PC-9 (cell line): ENCODE results near the gene KCNC3. TPM values are rescaled to one million over a fixed set of nuclear protein-coding genes. Genes with fewer than 3 reads are reported as not detected.
A peak's percentile ranks its signal among the peaks of the same experiment; 100 is the strongest.

ENCODE experiments used
- BruUV-seq: library from RNA; stranded (reverse); fragments of 400-500 nt; replicated peaks from 2 replicates; lab custom pipeline; 2021; lab: Mats Ljungman, UMichigan
- CTCF ChIA-PET: fragments of 300-600 bp; sonication (Branson Sonifier 250); formaldehyde crosslinking; loops from one replicate; lab custom pipeline; 2022; ENCODE audit warnings: antibody characterized with exemption; lab: Charles Lee
- POLR2A ChIA-PET: fragments of 300-600 bp; sonication (Branson Sonifier 250); formaldehyde crosslinking; loops from one replicate; lab custom pipeline; 2022; ENCODE audit warnings: antibody characterized with exemption; ENCODE audit not compliant: unreplicated experiment; lab: Charles Lee
- DNase-seq, 2 experiments: peaks; one replicate each; pipeline versions ENCODE4 v3.0.0 to v3.0.0-alpha.2; 2015 to 2022; ENCODE audit warnings: mixed read lengths in 1 of 2
- H2AFZ ChIP-seq: fragments of 200-600 bp; sonication (generic); 2 replicates; pipeline ENCODE4 v1.8.1; 2017; ENCODE audit warnings: antibody characterized with exemption
- H3F3A ChIP-seq: fragments of 200-600 bp; sonication (generic); 2 replicates; pipeline ENCODE4 v1.8.1; 2017; ENCODE audit warnings: antibody characterized with exemption, mild to moderate bottlenecking, low read depth; ENCODE audit not compliant: insufficient read depth
- H3K27ac ChIP-seq: fragments of 200-600 bp; sonication (generic); 2 replicates; pipeline ENCODE4 v1.6.1; 2016; ENCODE audit warnings: mixed run types
- H3K27me3 ChIP-seq: fragments of 200-600 bp; sonication (generic); 2 replicates; pipeline ENCODE4 v1.6.1; 2016; ENCODE audit warnings: low read depth, mixed run types; ENCODE audit not compliant: insufficient read depth
- H3K36me3 ChIP-seq: fragments of 200-600 bp; sonication (generic); 2 replicates; pipeline ENCODE4 v1.6.1; 2016; ENCODE audit warnings: low read depth, mixed run types
- H3K4me1 ChIP-seq: fragments of 200-600 bp; sonication (generic); replicated peaks from 2 replicates; pipeline ENCODE4 v1.6.1; 2016; ENCODE audit warnings: mixed run types; ENCODE audit not compliant: insufficient read depth
- H3K4me2 ChIP-seq: fragments of 200-600 bp; sonication (generic); 2 replicates; pipeline ENCODE4 v1.6.1; 2017; ENCODE audit warnings: mixed run types
- H3K4me3 ChIP-seq: fragments of 200-600 bp; sonication (generic); 2 replicates; pipeline ENCODE4 v1.6.1; 2016; ENCODE audit warnings: mixed run types
- H3K79me2 ChIP-seq: fragments of 200-600 bp; sonication (generic); 2 replicates; pipeline ENCODE4 v1.6.1; 2017; ENCODE audit warnings: low read depth, mixed run types
- H3K9me2 ChIP-seq: fragments of 200-600 bp; sonication (generic); 2 replicates; pipeline ENCODE4 v1.8.1; 2017; ENCODE audit warnings: mild to moderate bottlenecking; ENCODE audit not compliant: insufficient read depth
- H3K9me3 ChIP-seq: fragments of 200-600 bp; sonication (generic); 2 replicates; pipeline ENCODE4 v1.8.1; 2016; ENCODE audit warnings: low read depth; ENCODE audit not compliant: insufficient read depth
- H4K20me1 ChIP-seq: fragments of 200-600 bp; sonication (generic); 2 replicates; pipeline ENCODE4 v1.8.1; 2017; ENCODE audit not compliant: insufficient read depth
- EZH2 ChIP-seq: fragments of 200-600 bp; sonication (generic); IDR thresholded peaks from 2 replicates; pipeline ENCODE4 v1.8.0; 2017; ENCODE audit warnings: antibody characterized with exemption, low read depth
- intact Hi-C: fragments of 100-400 bp; cut with micrococcal nuclease; formaldehyde crosslinking; loops from one replicate; pipeline ENCODE4 v1.10.0; 2022; ENCODE audit not compliant: unreplicated experiment
- total RNA-seq: library from RNA; stranded (reverse); gene quantifications from 2 replicates; pipeline ENCODE4 v1.2.3, GENCODE V29; 2021
- TF ChIP-seq, protein P1 (sequence below): fragments of 200-600 bp; sonication (generic); conservative IDR thresholded peaks from 2 replicates; pipeline ENCODE4 v1.6.1; 2017; ENCODE audit warnings: mixed run types, antibody characterized with exemption, mild to moderate bottlenecking, moderate library complexity

KCNC3 gene
- total RNA-seq, 1 experiment from 2014 or later, result 9.0 TPM

DNA sequence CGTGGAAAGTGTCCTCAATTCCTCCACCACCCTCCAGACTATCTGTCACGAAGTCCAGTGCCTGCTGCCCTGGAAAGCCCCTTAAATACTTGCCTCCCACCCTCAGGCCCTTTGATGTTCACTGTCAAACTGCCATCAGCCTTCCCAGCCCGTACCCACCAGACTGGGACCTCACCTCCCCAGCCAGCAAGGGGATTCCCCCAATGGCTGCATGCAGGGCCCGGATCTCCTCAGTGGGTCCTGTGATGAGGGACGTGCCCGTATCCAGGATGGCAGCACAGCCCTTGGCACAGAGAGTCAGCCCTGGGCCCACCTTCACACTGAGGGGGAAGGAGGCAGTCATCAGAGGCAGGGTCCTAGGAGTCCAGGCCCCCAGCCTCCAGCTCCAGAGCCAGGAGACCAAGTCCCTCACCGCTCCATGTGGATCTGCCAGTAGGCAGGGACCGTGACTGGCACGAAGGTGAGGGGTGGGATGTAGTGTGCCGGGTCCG, 30.2 kb upstream of the KCNC3 start:
- intact Hi-C loops, result no loop called here
- TF ChIP-seq EZH2, result no peak
- TF ChIP-seq, protein P1, sequence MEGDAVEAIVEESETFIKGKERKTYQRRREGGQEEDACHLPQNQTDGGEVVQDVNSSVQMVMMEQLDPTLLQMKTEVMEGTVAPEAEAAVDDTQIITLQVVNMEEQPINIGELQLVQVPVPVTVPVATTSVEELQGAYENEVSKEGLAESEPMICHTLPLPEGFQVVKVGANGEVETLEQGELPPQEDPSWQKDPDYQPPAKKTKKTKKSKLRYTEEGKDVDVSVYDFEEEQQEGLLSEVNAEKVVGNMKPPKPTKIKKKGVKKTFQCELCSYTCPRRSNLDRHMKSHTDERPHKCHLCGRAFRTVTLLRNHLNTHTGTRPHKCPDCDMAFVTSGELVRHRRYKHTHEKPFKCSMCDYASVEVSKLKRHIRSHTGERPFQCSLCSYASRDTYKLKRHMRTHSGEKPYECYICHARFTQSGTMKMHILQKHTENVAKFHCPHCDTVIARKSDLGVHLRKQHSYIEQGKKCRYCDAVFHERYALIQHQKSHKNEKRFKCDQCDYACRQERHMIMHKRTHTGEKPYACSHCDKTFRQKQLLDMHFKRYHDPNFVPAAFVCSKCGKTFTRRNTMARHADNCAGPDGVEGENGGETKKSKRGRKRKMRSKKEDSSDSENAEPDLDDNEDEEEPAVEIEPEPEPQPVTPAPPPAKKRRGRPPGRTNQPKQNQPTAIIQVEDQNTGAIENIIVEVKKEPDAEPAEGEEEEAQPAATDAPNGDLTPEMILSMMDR, result no peak
- Histone ChIP-seq H4K20me1 (no peaks in the 10 kb centered on the region), H3K27ac (no peak overlapping the region), H2AFZ (no peak overlapping the region), H3K9me2 (no peaks in the 10 kb centered on the region), H3K4me3 (no peak overlapping the region), H3F3A (peaks cover 4% of the 10 kb centered on the region; the same call in 1 of the 2 replicates), H3K36me3 (no peaks in the 10 kb centered on the region), H3K79me2 (no peaks in the 10 kb centered on the region), H3K4me2 (no peak overlapping the region), H3K9me3 (no peaks in the 10 kb centered on the region), H3K4me1 (no peaks in the 10 kb centered on the region), H3K27me3 (peaks cover 3% of the 10 kb centered on the region; the same call in 1 of the 2 replicates)
- BruUV-seq, result no TSS peak
- ChIA-PET CTCF (no interaction called here), POLR2A (no interaction called here)
- no peak for DNase-seq

DNA sequence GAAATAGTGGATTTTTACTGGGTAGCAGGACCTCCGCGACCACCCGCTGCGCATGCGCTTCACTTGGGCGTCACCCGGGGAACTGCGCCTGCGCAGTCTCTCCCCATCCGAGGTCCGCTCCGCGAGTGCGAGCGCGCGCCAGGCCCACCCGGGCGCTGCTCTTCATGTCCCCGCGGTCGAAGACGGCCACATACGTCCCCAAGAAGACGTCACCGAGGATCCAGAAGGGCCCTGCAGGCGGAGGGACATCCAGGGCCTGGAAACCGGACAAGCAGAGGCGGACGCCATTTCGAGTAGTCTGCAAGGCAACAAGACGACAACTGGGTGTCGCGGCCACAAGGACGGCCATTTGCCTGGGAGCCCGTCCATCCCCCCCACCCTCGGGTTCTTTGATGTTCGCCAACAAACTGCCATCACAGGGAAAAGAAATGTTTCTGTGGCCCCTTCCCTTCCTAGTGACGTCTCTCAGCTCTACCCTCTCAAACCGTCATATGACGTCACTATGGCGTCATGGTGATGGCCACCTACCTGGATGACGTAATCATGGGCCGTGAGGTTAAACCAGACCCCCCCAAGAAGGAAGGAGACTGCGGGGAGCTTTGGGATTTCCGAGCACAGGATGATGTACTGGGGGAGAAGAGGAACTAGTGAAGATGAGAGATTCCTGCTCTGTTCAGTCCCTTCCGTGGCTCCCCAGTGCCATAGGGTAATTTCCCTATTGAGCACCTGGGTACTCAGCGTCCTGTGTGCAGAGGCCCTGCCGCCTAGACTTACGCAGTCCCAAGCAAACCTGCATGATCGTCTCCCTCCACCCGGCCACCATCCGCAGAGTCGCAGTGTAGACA, 29.5 kb upstream of the KCNC3 start:
- Histone ChIP-seq H3K9me2 (no peaks in the 10 kb centered on the region), H3K4me1 (no peaks in the 10 kb centered on the region), H3K27ac (no peak overlapping the region), H3K9me3 (no peaks in the 10 kb centered on the region), H3K27me3 (peaks cover 3% of the 10 kb centered on the region; the same call in 1 of the 2 replicates), H3K4me3 (no peak overlapping the region), H3K4me2 (no peak overlapping the region), H4K20me1 (no peaks in the 10 kb centered on the region), H3K36me3 (no peaks in the 10 kb centered on the region), H3F3A (peaks cover 4% of the 10 kb centered on the region; the same call in 1 of the 2 replicates), H2AFZ (no peak overlapping the region), H3K79me2 (no peaks in the 10 kb centered on the region)
- CTCF ChIA-PET, result no interaction called here
- TF ChIP-seq EZH2, result no peak
- TF ChIP-seq, protein P1, result no peak
- BruUV-seq, result no TSS peak
- intact Hi-C loops, result no loop called here
- POLR2A ChIA-PET, result no interaction called here
- no peak for DNase-seq

DNA sequence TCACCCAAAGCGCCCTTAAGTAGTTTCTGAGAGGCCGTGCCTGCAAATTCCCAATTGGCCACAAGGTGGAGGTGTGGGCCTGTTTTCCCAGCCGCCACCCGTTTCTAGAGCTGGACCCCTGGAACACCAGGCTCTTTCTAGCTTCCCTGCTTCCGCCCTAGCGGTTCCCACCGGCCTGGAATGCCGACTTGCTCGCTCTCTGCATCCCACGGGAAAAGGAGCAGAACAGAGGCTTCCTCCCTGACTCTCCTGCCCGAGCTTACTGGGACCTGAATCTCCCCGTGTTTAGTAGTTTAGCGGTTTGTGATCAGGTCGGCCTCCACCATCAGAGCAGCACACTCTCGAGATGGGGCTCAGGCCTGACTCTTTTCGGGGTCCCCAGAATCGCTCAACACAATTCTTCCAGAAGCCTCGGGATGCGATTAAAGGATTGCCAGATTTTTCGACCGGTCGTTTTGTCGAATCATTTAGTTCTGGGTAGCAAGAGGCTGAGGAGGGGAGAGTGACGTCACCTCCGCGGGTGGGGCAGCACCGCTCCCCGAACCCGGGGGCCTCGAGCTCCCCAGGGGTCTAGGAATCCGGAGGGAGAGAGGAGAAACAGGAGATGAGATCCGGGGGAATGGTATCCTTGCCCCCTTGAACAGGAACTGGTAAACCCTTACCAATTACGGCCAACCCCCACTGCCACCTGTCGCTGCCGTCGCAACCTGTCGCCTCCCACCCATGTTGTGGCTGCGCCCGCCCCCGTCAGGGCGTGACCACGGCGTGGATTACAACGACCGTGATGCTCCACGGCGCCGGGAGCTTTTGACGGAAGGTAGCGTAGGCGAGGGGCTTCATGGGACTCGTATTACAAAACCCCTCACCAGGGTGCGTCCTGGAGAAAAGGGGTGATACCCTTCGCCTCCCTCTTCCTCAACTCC, 28.3 kb upstream of the KCNC3 start:
- no peaks in the 10 kb centered on the region for H3K9me2 ChIP-seq
- no peaks in the 10 kb centered on the region for H4K20me1 ChIP-seq
- peaks cover 4% of the 10 kb centered on the region; the same call in 1 of the 2 replicates for H3F3A ChIP-seq
- H3K27ac ChIP-seq, result no peak overlapping the region
- BruUV-seq, result no TSS peak
- H3K9me3 ChIP-seq, result no peaks in the 10 kb centered on the region
- ChIA-PET CTCF (interaction anchor here (0.7 kb wide), 1 partner anchor 185 kb away, joined by 4 read pairs; no protein-coding TSS in a partner anchor), POLR2A (no interaction called here)
- peak overlapping the region; percentile 70 for H3K4me2 ChIP-seq
- H3K79me2 ChIP-seq, result no peaks in the 10 kb centered on the region
- TF ChIP-seq, protein P1, result peak; percentile 94
- no peak for TF ChIP-seq EZH2
- intact Hi-C loops, result loop anchor here (2.0 kb wide), 2 partner anchors 425 to 565 kb away; no protein-coding TSS in a partner anchor
- peaks cover 7% of the 10 kb centered on the region for H3K27me3 ChIP-seq
- H3K4me3 ChIP-seq, result no peak overlapping the region
- H3K36me3 ChIP-seq, result no peaks in the 10 kb centered on the region
- H2AFZ ChIP-seq, result peak overlapping the region; percentile 71; the same call in 1 of the 2 replicates
- H3K4me1 ChIP-seq, result no peaks in the 10 kb centered on the region
- peak; percentile 45 to 64 for DNase-seq
